SH-SY5Y (cell line): ENCODE measurements around the gene GPR171.

ENCODE experiments used
- GATA2 ChIP-seq: IDR thresholded peaks from 2 replicates; pipeline ENCODE4 v1.6.1; 2011; ENCODE audit warnings: mild to moderate bottlenecking, low read depth, low read length
- GATA3 ChIP-seq: IDR thresholded peaks from 2 replicates; pipeline ENCODE4 v1.6.1; 2011; ENCODE audit warnings: low read depth, mild to moderate bottlenecking, low read length, moderate library complexity

GRCh38 chr3:151209654-151210053 is 6.6 kb upstream of the GPR171 start:
- no peak for TF ChIP-seq GATA2
- TF ChIP-seq GATA3: no peak
